ENCODE measurements around the gene EIPR1. TPM values are rescaled to one million over a fixed set of nuclear protein-coding genes. Genes with fewer than 3 reads are reported as not detected.

Gene EIPR1
- total and polyA plus RNA-seq, 2 donors (not counting 3 experiments of a cell fraction or from before 2014, with no cell fraction given), result 30.8 to 57.3 TPM

DNA sequence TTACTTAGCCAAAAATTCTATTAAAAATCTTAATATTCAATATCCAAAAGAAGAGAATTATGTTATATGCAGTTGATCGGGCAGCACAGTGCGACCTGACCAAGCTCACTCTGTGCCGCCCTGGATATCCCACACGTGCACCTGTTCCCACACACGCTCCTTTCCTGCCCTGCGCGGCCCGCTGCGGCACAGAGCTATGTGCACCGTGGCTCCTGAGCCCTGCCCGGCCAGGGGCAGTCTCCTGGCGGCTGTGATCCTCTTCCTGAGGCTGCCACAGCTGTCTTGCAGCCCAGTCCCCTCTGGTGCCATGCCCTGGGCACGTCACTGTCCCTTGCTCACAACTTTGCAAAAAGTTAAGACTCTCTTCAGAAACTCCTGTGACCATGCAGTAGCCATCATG lies 31.2 kb upstream of the EIPR1 start:
- FAIRE-seq (no peak), DNase-seq (ENCODE audit: low read depth, low spot score) (no peak)
- H3K4me3 ChIP-seq (replicated peaks in 1 of 3; ENCODE audit: insufficient read depth in 1 of 3, low read depth in 1 of 3, low read length in 3 of 3), result no peak overlapping the region
- CTCF ChIA-PET, result interaction anchor here (2.4 kb wide), 1 partner anchor 15 kb away, joined by 9 read pairs; no protein-coding TSS in a partner anchor
- POLR2A ChIA-PET, result no interaction called here
- H3K4me1 ChIP-seq (ENCODE audit: control insufficient read depth, extremely low read depth, insufficient read depth, low read length), result no peaks in the 10 kb centered on the region
- H2AFZ ChIP-seq (ENCODE audit: low read depth, low read length), result no peak overlapping the region
- intact Hi-C loops (cut with micrococcal nuclease), result no loop called here
- no peaks in the 10 kb centered on the region for H3K9me3 ChIP-seq (replicated peaks; ENCODE audit: control insufficient read depth, insufficient read depth, low read length)
- no peak overlapping the region for H3K4me2 ChIP-seq (ENCODE audit: insufficient read depth, low read length)
- no TSS peak for BruUV-seq (replicated peaks)
- H3K27me3 ChIP-seq (ENCODE audit: control insufficient read depth in 2 of 2, insufficient read depth in 2 of 2, low read length in 2 of 2), result no peaks in the 10 kb centered on the region
- H3K9ac ChIP-seq (replicated peaks; ENCODE audit: extremely low read depth, insufficient read depth, low read length), result no peak overlapping the region
- peaks cover 2% of the 10 kb centered on the region for H3K79me2 ChIP-seq (ENCODE audit: control insufficient read depth, insufficient read depth, low read length)
- H3K9me1 ChIP-seq (replicated peaks; ENCODE audit: control insufficient read depth, extremely low read depth, insufficient read depth, low read length), result no peaks in the 10 kb centered on the region
- dilution Hi-C loops (cut with MboI; ENCODE audit: extremely low pct_ligation_motif_present, low sequenced_read_pairs), result no loop called here
- H4K20me1 ChIP-seq (replicated peaks; ENCODE audit: control insufficient read depth, extremely low read depth, insufficient read depth, low read length), result no peaks in the 10 kb centered on the region
- H3K27ac ChIP-seq (ENCODE audit: insufficient read depth, low read depth, low read length), result no peak overlapping the region
- no peak for TF ChIP-seq EZH2 (IDR thresholded peaks at IDR 0.05; ENCODE audit: borderline replicate concordance, low read depth, low read length, severe bottlenecking)
- TF ChIP-seq POLR2AphosphoS5 (IDR thresholded peaks at IDR 0.05; ENCODE audit: insufficient read depth, low read depth, low read length), result no peak
- no peak for TF ChIP-seq MYC (IDR thresholded peaks at IDR 0.05; ENCODE audit: low read depth, low read length)
- H3K36me3 ChIP-seq (ENCODE audit: control insufficient read depth in 2 of 2, extremely low read depth in 1 of 2, insufficient read depth in 2 of 2, low read length in 2 of 2), result peaks cover 0 to 8% of the 10 kb centered on the region in 2 experiments

DNA sequence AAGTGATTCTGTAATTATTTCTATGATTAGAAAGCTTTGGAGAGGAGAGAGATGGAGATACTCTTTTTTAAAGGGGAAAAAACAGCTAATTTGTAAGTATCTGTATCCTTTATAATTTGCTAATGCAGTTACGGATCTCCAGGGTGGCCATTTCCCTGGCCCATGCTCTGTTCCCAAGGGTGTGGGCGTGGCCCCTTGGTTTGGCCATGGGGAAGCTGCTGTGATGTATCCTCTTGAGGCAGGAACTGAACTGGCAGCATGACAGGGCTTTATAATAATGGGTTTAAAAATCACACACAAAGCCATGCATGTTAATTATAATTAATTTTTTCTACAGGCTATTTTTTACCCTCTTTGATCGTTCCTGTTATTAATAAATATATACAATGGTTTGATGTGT lies 28.9 kb upstream of the EIPR1 start:
- Histone ChIP-seq H3K79me2 (ENCODE audit: control insufficient read depth, insufficient read depth, low read length) (peaks cover 2% of the 10 kb centered on the region), H3K9me1 (replicated peaks; ENCODE audit: control insufficient read depth, extremely low read depth, insufficient read depth, low read length) (no peaks in the 10 kb centered on the region), H3K9me3 (replicated peaks; ENCODE audit: control insufficient read depth, insufficient read depth, low read length) (no peaks in the 10 kb centered on the region), H3K4me2 (ENCODE audit: insufficient read depth, low read length) (no peak overlapping the region), H3K27me3 (ENCODE audit: control insufficient read depth in 2 of 2, insufficient read depth in 2 of 2, low read length in 2 of 2) (no peaks in the 10 kb centered on the region), H3K27ac (ENCODE audit: insufficient read depth, low read depth, low read length) (no peak overlapping the region), H4K20me1 (replicated peaks; ENCODE audit: control insufficient read depth, extremely low read depth, insufficient read depth, low read length) (no peaks in the 10 kb centered on the region), H3K36me3 (ENCODE audit: control insufficient read depth in 2 of 2, extremely low read depth in 1 of 2, insufficient read depth in 2 of 2, low read length in 2 of 2) (peaks cover 0 to 12% of the 10 kb centered on the region in 2 experiments), H2AFZ (ENCODE audit: low read depth, low read length) (no peak overlapping the region), H3K4me3 (replicated peaks in 1 of 3; ENCODE audit: insufficient read depth in 1 of 3, low read depth in 1 of 3, low read length in 3 of 3) (no peak overlapping the region), H3K9ac (replicated peaks; ENCODE audit: extremely low read depth, insufficient read depth, low read length) (no peak overlapping the region), H3K4me1 (ENCODE audit: control insufficient read depth, extremely low read depth, insufficient read depth, low read length) (no peaks in the 10 kb centered on the region)
- dilution Hi-C loops (cut with MboI; ENCODE audit: extremely low pct_ligation_motif_present, low sequenced_read_pairs) (no loop called here), intact Hi-C loops (cut with micrococcal nuclease) (no loop called here)
- ChIA-PET CTCF (interaction anchor here (0.8 to 2.4 kb wide), 3 partner anchors 11 to 17 kb away, joined by 3 to 9 read pairs (median 3); no protein-coding TSS in a partner anchor), POLR2A (no interaction called here)
- TF ChIP-seq POLR2A (IDR thresholded peaks at IDR 0.05; ENCODE audit: low read depth, low read length) (no peak), MYC (IDR thresholded peaks at IDR 0.05; ENCODE audit: low read depth, low read length) (no peak), GATA2 (IDR thresholded peaks at IDR 0.05; ENCODE audit: insufficient read depth, insufficient read length, low read depth, low read length) (no peak), EZH2 (IDR thresholded peaks at IDR 0.05; ENCODE audit: borderline replicate concordance, low read depth, low read length, severe bottlenecking) (no peak), POLR2AphosphoS5 (IDR thresholded peaks at IDR 0.05; ENCODE audit: insufficient read depth, low read depth, low read length) (no peak), JUN (IDR thresholded peaks at IDR 0.05; ENCODE audit: borderline replicate concordance, insufficient read depth, insufficient read length, low read depth) (no peak), FOS (IDR thresholded peaks at IDR 0.05; ENCODE audit: borderline replicate concordance, insufficient read depth, low read length) (no peak)
- TF ChIP-seq, protein P1, sequence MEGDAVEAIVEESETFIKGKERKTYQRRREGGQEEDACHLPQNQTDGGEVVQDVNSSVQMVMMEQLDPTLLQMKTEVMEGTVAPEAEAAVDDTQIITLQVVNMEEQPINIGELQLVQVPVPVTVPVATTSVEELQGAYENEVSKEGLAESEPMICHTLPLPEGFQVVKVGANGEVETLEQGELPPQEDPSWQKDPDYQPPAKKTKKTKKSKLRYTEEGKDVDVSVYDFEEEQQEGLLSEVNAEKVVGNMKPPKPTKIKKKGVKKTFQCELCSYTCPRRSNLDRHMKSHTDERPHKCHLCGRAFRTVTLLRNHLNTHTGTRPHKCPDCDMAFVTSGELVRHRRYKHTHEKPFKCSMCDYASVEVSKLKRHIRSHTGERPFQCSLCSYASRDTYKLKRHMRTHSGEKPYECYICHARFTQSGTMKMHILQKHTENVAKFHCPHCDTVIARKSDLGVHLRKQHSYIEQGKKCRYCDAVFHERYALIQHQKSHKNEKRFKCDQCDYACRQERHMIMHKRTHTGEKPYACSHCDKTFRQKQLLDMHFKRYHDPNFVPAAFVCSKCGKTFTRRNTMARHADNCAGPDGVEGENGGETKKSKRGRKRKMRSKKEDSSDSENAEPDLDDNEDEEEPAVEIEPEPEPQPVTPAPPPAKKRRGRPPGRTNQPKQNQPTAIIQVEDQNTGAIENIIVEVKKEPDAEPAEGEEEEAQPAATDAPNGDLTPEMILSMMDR (IDR thresholded peaks at IDR 0.05; ENCODE audit: extremely low read depth in 1 of 2, insufficient read depth in 1 of 2, low read depth in 1 of 2, low read length in 2 of 2), result no peak
- no peak for DNase-seq (ENCODE audit: low read depth, low spot score)
- FAIRE-seq, result no peak
- no TSS peak for BruUV-seq (replicated peaks)
